Stimulated activated CD4-positive, alpha-beta T cell treated with anti-CD3 and anti-CD28 coated beads, Interleukin-2, amount 100 ng/mL, for 24 hours (primary cell): ENCODE data around the gene ZNF207.
"Not testable (repeated sequence)": the region's sequence is repeated elsewhere in the genome, so short reads cannot be mapped to it uniquely, and the experiment has no call there.

Experiments used
- DNase-seq, 2 donors: peaks; one replicate each; pipeline ENCODE4 v3.0.0-alpha.2; 2020

ZNF207 gene

DNA sequence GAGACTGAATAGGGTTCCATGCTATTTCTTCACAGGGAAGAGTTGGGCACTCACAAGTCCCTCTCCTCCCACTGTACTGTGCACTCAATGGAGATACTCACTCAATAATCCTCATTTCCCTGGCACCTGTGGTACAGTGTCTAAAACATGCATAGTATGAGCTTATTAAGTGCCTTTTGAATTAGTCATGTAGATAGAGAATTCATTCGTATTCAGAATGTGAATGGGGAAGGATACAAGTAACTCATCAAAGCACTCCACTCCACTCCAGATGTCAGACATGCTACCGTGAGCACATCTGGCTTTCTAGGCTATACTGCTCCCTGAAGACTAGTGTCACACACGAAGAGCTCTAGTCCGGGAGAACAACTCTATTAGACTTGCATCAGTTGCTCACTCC, 14.3 kb upstream of the ZNF207 start:
- no peak for DNase-seq

- peak; percentile 43 to 48 for DNase-seq
These were observed 8.7 kb upstream of the ZNF207 start for GRCh38 chr17:32341141-32341856.

DNA sequence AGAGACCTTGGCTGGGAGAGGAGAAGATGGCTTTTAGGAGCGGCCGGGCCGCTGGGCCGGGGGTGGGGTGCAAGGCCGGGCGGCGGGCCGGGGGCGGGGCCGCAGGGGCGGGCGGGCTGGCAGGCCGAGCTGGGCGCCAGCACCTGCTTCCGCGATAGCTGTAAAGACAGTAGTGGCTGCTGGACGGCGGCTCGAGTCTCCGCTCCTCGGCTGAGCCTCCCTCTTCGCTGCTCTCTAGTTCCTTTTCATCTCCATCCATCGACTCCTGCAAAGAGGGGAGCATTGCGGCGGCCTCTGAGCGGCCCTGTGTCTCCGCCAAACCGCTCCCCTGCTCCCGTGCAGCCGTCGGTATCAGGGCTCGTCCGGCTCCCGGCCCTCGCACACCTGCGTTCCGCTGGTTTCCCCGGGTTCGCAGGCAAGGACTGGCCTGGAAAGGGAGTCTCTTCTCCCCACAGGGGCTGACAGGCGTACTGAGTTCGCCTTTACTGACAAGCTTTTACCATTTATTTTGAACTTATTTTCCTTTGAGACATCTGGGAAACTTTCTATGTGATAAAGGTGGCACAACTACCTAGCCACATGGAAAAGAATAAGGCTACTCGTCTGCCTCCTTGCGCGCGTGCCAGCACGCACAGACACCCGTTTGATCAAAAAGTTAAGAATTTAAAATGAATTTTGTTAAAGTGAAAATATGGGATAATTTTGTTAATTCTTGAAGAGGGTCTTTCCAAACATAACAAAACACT, 7.9 kb upstream of the ZNF207 start, which contains the start of gene C17orf75:
Gene C17orf75, minus strand, starts transcription at position 317 of the 746 bp plus-strand sequence. Its CDS starts 34 bp downstream, at position 283.
- DNase-seq: peak; percentile 86 to 87

GRCh38 chr17:32342603-32343325, 7.2 kb upstream of the ZNF207 start:
- DNase-seq: no peak

DNA sequence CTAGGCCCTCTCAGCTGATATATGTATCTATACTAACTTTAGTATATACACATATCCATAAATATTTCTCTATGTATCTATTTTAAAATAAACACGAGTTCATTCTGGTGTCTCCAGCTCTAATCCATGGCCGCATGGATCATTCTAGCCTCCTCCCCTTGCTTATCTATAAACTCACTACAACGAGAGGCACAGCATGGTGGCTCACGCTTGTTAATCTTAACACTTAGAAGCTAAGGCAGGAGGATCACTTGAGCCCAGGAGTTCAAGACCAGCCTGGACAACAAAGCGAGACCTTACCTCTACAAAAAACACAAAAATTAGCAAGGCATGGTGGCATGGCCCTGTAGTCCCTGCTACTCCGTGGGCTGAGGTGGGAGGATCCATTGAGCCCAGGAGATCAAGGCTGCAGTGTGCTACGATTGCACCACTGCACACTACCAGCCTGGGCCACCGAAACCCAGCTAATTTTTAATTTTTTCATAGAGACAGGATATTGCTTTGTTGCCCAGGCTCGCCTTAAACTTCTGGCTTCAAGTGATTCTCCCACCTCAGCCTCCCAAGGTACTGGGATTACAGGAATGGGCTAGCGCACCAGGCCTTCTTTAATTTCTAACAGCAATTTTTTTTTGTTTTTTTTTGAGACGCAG, 3.9 kb upstream of the ZNF207 start:
- no peak for DNase-seq

DNA sequence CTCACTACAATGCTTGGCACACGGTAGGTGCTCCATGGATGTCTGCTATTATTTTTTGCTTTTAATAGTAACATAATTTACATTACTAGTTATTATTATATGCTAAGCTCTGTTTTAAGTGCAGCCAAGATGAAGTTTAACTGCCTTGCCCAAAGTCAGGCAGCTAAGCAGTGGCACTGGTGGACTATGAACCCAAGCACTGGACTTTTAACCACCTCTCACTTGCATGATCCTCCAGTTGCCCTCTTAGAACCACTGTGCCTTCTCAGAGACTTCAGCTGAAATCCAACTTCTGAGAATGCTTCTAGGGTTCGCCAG, 1.5 kb upstream of the ZNF207 start:
- no peak for DNase-seq

DNA sequence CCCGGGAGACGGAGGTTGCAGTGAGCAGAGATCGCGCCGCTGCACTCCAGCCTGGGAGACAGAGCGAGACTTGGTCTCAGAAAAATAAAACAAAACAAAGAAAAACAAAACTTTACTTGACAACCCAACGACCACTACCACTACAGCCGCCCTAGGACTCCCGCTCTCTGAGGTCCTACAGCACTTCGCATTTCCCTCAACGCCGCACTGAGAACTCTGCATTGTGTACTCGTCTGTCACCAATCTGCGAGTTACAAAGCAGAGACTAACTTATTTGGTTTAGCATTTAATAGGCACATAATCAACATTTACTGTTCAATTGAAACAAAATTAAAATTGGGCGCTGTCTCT, 479 bp upstream of the ZNF207 start:
- peak; percentile 17 to 39 for DNase-seq

DNA sequence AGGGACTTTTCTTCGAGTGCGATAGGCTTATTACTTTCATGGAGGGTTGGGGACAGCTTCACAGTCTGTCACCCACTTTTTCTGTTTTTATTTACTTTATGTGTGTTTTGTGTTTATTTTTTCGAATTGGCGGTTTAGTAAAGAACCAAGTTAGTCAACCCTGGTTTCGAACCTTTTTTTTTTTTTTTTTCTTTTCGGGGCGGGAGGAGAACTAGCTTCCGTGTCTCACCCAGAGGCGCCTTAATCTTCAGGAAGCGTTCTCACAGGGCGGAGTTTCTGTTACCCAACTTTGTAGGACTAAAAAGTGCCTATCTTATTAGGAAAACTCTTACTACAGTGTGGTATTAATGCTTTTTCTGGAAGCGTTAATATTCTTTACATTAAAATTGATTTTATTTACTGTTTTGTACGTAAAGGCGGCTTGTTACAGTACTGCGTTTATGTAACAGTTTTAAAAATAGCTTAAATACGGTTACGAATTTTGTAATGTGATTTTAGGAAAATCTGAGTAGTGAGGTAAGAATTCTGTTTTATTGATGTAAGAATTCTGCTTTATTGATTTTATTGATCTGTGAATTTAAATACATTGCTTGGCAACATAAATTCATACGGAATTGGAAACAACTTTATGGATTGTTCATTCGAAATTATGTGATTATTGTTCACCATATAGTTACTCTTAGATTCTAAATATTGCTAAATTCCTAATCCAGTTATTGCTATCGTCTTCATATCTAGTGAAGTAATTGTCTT, 885 bp downstream of the ZNF207 start:
- DNase-seq: peak; percentile 31 to 44

DNA sequence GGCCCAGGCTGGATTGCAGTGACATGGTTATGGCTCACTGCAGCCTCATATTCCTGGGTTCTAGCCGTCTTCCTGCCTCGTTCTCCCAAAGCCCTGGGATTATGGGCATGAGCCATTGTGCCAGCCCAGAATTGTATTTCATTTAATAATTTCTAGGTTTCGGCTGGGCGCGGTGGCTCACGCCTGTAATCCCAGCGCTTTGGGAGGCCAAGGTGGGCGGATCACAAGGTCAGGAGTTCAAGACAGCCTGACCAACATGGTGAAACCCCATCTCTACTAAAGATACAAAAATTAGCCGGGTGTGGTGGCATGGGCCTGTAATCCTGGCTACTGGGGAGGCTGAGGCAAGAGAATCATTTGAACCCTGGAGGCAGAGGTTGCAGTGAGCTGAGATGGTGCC, 2.8 kb downstream of the ZNF207 start:
- not testable (repeated sequence) for DNase-seq

- DNase-seq: no peak
These were observed 5.9 kb downstream of the ZNF207 start for GRCh38 chr17:32355649-32356377.

DNA sequence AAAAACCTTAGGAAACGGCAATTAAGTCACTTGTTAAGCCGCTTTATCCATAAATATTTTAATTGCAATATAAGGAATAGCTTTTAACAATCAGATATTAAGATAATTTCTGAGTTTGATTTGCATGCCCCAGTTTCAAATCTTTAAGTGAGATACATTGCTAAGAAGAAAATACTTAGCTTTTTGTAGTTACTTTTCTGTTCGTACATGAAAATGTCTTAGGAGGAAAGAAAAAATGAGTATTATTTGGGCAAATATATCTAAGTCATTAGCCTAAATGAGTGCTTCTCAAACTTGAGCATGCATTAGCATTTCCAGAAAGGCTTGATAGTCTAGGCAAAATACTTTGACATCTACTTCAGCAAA, 6.4 kb downstream of the ZNF207 start:
- no peak for DNase-seq

DNA sequence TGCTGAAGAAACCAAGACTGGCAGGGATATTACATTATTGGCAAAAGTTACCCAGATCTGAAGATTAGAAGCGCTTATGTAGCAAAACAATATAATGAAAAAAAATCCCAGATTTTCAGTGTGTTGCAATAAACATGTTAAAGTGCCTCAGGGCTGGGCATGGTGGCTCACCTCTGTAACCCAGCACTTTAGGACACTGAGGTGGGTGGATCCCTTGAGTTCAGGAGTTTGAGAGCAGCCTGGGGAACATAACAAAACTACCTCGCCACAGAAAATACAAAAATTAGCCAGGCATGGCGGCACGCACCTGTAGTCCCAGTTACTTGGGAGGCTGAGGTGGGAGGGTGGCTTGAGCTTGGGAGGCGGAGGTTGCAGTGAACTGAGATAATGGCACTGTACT, 6.8 kb downstream of the ZNF207 start:
- DNase-seq: no peak

DNA sequence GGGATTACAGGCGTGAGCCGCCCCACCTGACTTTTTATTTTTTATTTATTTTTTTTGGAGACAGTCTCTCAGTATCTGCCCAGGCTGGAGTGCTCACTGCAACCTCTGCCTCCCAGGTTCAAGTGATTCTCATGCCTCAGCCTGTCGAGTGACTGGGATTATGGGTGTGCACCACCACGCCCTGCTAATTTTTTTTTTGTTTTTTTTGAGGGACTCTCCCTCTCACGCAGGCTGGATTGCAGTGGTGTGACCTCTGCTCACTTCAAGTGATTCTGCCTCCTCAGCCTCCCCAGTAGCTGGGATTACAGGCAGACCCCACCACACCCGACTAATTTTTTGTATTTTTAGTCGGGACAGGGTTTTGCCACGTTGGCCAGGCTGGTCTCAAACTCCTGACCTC, 7.7 kb downstream of the ZNF207 start:
- DNase-seq: no peak

DNA sequence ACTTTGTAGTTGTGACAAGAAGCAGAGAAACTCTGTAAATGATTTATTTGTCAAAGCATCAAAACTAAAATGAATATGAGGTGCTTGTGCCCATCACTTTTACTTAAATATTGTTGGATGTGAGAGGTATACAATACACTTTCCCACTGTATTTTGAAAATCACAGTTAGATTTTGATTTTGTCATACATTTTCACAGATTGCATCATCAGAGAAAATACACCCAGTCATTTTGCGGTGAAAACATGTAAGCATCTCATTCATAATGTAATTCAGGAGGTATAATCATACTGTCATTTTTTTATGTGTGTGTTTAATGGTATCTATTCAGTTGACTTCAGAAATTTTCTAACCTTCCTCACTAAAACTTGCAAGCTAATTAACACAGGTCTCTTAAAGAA, 11.3 kb downstream of the ZNF207 start:
- no peak for DNase-seq

DNA sequence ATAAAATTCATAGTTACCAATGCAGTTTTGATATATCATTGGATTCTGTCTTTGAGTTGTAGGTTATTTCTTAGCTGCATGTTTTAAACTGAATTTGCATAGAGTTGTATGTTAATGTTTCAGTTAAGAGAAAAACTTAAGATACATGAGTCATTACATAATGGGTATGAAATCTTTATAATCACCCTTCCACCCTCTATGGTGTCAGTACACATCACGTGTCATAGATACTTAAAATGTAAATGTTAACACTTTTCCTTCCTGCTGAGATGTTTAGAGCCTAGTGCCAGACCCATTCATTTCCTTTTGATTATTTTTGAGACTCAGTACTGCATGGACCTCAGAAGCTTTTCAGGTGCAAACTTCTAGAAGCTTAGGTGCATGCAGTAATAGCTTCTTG, 20.5 kb downstream of the ZNF207 start:
- DNase-seq: no peak

DNA sequence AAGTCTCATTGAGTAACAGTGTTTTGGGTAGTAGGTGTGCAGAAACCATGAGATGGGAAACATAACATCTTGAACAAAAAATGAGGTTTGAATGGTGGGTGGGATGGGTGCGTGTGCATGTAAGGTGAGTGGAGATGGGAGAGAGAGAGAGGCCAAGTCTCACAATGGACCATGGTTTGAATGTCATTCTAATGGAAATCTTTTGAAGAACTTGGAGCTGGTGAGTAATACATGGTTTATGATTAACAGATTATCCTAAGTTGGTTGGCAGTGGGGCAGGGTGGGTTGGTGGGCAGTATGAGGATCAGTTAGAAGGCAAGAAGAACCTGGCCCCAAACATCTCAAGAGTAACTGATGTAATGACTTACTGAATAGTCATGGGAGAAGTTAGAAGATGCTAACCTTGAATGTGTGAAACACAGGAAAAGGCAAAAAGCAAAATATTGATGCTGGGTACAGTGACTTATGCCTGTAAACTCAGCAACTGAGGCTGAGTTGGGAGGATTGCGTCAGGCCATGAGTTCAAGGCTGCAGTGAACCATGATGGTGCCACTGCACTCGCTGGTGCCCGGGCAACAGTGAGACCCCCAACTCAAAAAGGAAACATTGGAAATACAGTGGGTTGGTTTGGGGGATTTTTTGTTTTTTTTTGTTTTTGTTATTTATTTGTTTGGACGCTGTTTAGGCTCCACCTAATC, 32.7 kb downstream of the ZNF207 start:
- DNase-seq: no peak

DNA sequence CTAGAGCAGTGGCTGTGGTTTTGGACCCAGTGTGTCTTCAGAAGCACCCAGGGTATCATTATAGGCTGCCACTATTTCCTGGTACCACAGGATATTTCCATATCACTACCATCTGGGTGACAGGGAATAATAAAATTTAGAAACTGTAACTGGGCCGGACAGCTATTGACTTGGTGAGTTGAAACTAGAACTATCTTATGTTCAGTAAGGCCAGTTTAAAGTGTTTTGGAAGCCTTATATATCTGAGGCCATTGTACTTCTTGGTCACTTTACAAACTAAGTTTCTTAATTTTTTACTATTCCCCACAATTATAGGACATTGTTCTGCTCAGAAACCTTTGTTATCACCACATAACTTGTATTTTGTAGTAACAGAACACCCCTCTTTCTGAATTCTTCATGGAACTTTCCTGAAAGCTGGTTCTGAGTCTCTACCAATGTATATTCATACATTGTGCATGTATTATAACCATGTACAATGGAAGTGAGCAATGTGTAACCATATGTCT, 34.0 kb downstream of the ZNF207 start:
- DNase-seq: no peak

GRCh38 chr17:32385121-32385520, 35.2 kb downstream of the ZNF207 start:
- DNase-seq: no peak

GRCh38 chr17:32385971-32386370, 36.0 kb downstream of the ZNF207 start:
- DNase-seq: no peak

GRCh38 chr17:32386844-32387243, 36.9 kb downstream of the ZNF207 start:
- no peak for DNase-seq

- not testable (repeated sequence) for DNase-seq
These were observed 38.2 kb downstream of the ZNF207 start for GRCh38 chr17:32388128-32388527.
